Measurements from ENCODE around the gene NCOA7.
"Not testable (repeated sequence)": the region's sequence is repeated elsewhere in the genome, so short reads cannot be mapped to it uniquely, and the experiment has no call there.

The NCOA7 gene

DNA sequence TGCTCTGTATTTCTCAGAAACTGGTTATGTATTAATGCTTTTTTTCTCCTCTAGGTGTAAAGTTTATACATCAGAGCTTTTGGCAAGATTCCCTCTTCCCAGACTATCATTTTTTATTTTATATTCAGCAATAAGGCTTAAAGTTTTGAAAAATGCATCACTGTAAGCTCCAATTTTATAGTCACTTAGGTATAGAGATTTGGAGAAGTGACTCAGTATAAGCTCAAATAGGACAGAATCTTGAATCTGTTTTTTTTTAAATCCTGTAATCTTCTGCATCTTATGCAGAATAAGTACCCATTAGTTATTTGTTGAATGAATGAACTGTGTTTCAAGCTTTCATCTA, 1.0 kb downstream of the NCOA7 start:
- no peak for DNase-seq

- DNase-seq: no peak
Observed at GRCh38 chr6:125792172-125792571, 1.4 kb downstream of the NCOA7 start.

- DNase-seq: no peak
Observed at GRCh38 chr6:125792680-125793079, 1.9 kb downstream of the NCOA7 start.

- no peak for DNase-seq
Observed at GRCh38 chr6:125793280-125793679, 2.5 kb downstream of the NCOA7 start.

DNA sequence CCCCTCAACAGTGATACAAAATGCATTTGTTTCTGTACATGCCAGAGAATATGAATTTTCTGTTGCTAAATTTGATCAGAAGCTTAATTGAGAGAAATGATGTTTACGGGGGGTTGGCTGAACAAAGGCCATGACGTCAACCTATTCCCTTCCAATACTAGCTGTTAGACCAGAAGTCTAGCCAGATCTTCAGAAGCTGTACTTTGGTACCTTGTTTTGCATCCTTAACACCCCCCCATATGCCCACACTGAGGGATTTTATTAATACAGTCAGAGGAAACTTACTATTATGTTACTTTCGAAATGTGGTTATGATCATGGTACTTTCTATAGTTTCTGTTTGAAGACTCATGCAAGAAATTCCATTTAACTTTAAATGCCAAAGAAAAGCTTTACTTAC, 3.1 kb downstream of the NCOA7 start:
- DNase-seq: no peak

- DNase-seq: no peak
Observed at GRCh38 chr6:125794342-125795137, 3.8 kb downstream of the NCOA7 start.

DNA sequence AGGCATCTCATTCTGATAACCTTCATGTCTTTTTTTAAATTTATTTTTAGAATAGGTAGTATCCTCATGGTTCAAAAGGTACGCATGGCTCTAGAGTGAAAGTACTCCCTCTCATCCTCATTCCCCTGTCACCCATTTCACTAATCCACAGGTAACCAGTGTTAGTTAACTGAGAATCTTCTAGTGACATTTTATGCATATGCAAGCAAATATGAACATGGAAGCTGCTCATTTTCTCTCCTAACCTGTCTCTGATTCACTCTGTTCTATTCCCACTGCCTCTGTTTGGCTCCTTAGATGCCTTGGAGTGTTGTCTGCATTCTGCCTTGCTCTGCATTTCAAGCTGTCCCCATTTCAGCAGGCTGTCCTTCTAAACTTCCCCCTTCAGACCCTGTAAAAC, 4.5 kb downstream of the NCOA7 start:
- no peak for DNase-seq

- DNase-seq: no peak
Observed at GRCh38 chr6:125797120-125797885, 6.5 kb downstream of the NCOA7 start.

GRCh38 chr6:125797886-125798444, 7.2 kb downstream of the NCOA7 start:
- no peak for DNase-seq

DNA sequence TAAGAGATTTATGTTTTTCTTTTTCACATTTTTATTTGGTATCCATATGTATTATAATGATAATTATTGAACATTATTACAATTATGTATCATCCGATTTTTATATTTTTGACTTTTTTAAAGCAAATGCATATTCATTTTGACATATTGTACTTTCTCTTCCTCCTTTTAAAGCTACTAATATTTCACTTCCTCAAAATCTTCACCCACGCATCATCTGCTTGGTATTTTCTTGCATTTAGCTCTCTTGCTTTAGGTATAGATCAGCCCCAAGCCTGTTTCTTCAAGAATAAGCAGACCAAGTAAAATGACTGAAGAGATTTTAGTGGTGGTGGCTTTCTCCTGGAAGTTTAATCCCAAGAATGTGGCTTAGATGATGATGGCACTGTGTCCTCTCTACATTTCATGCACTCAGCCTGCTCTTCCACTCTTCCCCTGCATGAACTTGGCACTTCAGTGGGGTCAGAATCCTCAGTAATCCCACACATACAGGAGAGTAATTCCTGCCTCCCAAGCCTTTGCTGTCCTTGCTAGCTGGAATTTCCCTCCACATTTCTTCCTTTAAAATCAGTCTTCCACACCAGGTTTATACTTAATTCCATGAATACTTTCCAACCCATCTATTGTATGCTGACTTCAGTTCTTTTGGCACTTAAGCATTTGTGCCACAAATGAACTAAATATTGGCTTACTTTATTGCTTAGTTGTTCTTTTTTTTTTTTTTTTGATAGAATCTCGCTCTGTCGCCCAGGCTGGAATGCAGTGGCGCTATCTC, 8.2 kb downstream of the NCOA7 start:
- DNase-seq: no peak

GRCh38 chr6:125802383-125802782, 11.6 kb downstream of the NCOA7 start:
- no peak for DNase-seq

GRCh38 chr6:125802943-125803377, 12.2 kb downstream of the NCOA7 start:
- DNase-seq: no peak

GRCh38 chr6:125804264-125804663, 13.5 kb downstream of the NCOA7 start:
- DNase-seq: no peak

DNA sequence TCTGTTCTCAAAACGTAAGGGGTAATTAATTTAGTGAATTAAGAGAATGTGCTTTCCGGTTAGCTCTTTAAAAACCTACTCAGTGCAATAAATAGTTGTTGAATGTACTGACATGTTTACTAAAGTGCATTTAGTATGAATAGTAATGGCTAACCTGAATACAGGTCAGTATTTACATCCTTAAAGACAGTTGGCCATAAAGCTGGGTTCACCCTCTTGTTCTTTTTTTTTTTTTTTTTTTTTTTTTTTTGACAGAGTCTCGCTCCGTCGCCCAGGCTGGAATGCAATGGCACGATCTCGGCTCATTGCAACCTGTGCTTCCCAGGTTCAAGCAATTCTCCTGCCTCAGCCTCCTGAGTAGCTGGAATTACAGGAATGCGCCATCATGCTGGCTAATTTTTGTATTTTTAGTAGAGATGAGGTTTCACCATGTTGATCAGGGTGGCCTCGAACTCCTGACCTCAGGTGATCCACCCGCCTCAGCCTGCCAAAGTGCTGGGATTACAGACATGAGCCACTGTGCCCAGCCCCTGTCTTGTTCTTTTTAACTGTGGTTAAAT, 14.2 kb downstream of the NCOA7 start:
- not testable (repeated sequence) for DNase-seq

DNA sequence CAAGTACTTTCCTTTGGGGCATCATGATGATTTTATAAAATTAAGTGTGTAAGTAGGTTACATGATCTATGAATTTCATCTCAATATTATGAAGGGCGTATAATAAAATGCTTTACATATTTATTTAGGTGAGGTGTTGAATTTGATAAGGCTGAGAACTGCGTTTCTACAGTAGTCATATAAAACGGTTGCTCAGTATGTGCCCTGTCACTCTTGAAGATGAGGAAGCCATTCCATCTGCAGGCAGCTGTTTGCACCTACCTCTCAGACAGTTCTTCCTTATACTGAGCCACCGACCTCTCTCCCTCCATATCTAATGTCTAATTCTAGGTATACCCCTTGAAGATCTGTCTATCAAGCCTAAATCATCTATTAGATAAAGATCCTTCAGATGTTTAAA, 16.1 kb downstream of the NCOA7 start:
- no peak for DNase-seq

- DNase-seq: no peak
Observed at GRCh38 chr6:125807293-125807692, 16.5 kb downstream of the NCOA7 start.

- DNase-seq: no peak
Observed at GRCh38 chr6:125808060-125808459, 17.3 kb downstream of the NCOA7 start.

DNA sequence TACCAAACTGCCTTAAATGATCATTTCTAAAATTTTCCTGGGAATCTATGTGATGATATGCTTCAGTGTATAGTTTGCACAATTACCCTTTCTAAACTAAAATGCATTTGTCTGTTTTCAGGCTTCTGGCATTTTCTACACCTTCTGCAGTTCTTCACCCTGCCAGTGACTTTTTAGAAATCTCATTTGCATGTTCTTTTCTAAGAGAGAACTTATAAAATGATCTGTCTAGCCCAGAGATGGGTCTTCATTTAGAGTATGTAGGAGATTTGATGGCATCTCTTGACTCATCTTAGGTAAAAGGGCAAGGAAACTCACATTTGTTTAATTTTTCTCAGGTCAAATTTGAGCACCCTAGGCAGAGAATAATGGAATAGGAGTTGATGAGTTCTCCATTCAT, 17.8 kb downstream of the NCOA7 start:
- no peak for DNase-seq

GRCh38 chr6:125809570-125810170, 18.9 kb downstream of the NCOA7 start:
- DNase-seq: no peak

DNA sequence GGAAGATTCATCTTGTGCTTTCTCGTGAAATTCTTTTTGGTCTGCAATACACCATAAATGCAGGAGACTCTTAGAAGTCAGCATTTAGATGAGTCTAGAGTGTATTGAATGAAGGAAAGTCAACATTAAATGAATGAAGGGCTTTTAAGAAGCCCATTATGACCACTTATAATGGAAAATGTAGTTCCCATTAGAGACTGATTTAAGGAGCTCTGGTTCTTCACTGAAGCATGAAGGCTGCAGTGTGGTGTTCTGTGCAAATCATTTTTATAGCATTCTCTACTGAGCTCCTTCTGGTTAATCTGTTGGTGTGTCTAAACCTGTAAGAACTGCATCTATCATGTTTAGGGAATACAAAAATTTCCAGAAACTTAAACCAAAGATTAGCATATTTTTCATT, 19.7 kb downstream of the NCOA7 start:
- no peak for DNase-seq

DNA sequence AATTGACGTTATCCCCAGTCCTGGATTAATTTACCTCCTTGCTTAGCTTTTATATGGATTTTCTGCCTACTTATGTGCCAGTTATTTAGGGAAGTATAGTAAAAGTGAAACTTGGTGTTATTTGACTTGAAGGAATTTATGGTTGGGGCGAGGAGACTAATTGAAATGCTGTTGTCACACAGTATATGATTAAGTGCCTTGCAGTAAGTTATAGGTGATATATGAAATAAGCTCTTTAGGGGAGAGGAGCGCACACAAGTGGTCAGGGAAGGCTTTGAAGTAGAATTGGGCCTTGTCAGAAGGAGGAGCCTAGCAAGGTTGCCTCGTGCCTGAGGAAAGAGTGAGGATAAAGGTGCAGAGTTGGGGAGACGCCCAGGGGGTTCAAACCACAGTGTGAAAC, 20.5 kb downstream of the NCOA7 start:
- no peak for DNase-seq

Data from effector CD4-positive, alpha-beta T cell (primary cell).